DOHH2 (cell line): Measurements from ENCODE around the gene SESN1.

Experiments used
- H3F3A ChIP-seq: fragments of 200-600 bp; sonication (generic), shearing (Covaris generic); 2 replicates; pipeline ENCODE4 v1.6.0; 2016; ENCODE audit warnings: antibody characterized with exemption, mild to moderate bottlenecking; ENCODE audit not compliant: control insufficient read depth, insufficient read depth
- H3K27ac ChIP-seq: fragments of 200-600 bp; sonication (generic); 2 replicates; pipeline ENCODE4 v1.5.1; 2014; ENCODE audit warnings: low read depth, mild to moderate bottlenecking, low read length, moderate library complexity
- H3K27me3 ChIP-seq: fragments of 200-600 bp; sonication (generic); 2 replicates; pipeline ENCODE4 v1.6.1; 2014; ENCODE audit warnings: mild to moderate bottlenecking, low read length, mixed read lengths; ENCODE audit not compliant: control insufficient read depth
- H3K36me3 ChIP-seq: fragments of 200-600 bp; sonication (generic); 2 replicates; pipeline ENCODE4 v1.6.1; 2014; ENCODE audit warnings: mild to moderate bottlenecking, low read length, moderate library complexity, mixed read lengths; ENCODE audit not compliant: control insufficient read depth
- H3K4me1 ChIP-seq: fragments of 200-600 bp; sonication (generic); 2 replicates; pipeline ENCODE4 v1.6.1; 2014; ENCODE audit warnings: mild to moderate bottlenecking, low read length, mixed read lengths; ENCODE audit not compliant: control insufficient read depth
- H3K4me2 ChIP-seq: fragments of 200-600 bp; sonication (generic); 2 replicates; pipeline ENCODE4 v1.6.0; 2014; ENCODE audit warnings: mild to moderate bottlenecking, low read length, moderate library complexity
- H3K4me3 ChIP-seq: fragments of 200-600 bp; sonication (generic); 2 replicates; pipeline ENCODE4 v1.5.1; 2014; ENCODE audit warnings: mild to moderate bottlenecking, low read length, mixed read lengths
- H3K79me2 ChIP-seq: fragments of 200-600 bp; sonication (generic); 2 replicates; pipeline ENCODE4 v1.6.1; 2014; ENCODE audit warnings: mild to moderate bottlenecking, low read length, mixed read lengths; ENCODE audit not compliant: control insufficient read depth
- H3K9me2 ChIP-seq: fragments of 200-600 bp; sonication (generic); replicated peaks from 2 replicates; pipeline ENCODE4 v1.6.1; 2014; ENCODE audit warnings: mild to moderate bottlenecking, low read length, mixed read lengths; ENCODE audit not compliant: control insufficient read depth
- H3K9me3 ChIP-seq: fragments of 200-600 bp; sonication (generic); 2 replicates; pipeline ENCODE4 v1.6.1; 2014; ENCODE audit warnings: antibody characterized with exemption, low read length, mixed read lengths; ENCODE audit not compliant: control insufficient read depth, insufficient read depth
- H4K20me1 ChIP-seq: fragments of 200-600 bp; sonication (generic); 2 replicates; pipeline ENCODE4 v1.6.0; 2014; ENCODE audit warnings: low read depth, mild to moderate bottlenecking, antibody characterized with exemption, low read length, moderate library complexity; ENCODE audit not compliant: control insufficient read depth, insufficient read depth
- EZH2phosphoT487 ChIP-seq: fragments of 200-600 bp; sonication (generic); IDR thresholded peaks from 2 replicates; pipeline ENCODE4 v1.6.1; 2017; ENCODE audit warnings: borderline replicate concordance, mild to moderate bottlenecking, antibody characterized with exemption, low read length, moderate library complexity, mixed read lengths
- TF ChIP-seq, protein P1 (sequence below): fragments of 200-600 bp; sonication (generic); IDR thresholded peaks from one replicate; pipeline ENCODE4 v1.5.1; 2014; ENCODE audit warnings: antibody characterized with exemption, mild to moderate bottlenecking, low read depth, low read length; ENCODE audit not compliant: poor library complexity, severe bottlenecking

The SESN1 gene

DNA sequence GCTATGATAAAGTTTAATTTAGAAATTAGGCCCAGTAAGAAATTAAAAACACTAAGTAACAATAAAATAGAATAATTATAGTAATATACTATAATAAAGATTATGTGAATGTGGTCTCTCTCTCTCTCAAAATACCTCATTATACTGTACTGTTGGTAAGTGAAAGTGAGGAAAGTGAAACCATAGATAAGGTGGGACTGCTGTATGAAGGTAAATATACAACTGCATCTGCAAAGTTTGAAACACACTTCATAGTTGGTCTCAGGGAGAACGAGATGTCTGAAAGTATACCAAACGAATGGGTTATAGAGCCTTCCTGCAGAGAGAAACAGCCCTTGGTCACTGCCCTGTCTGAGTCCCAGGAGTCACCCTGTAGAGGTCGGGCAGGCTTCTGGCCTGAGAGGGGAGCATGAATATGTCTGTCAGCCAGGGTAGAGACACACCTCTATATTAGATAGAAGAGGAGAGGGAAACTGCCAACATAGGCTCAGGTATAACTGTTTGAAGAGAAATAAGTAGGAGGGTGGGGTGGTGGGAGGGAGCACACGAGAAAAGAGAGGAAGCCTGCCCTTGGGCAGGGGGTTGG is 31.8 kb downstream of the SESN1 start:
- no peak for TF ChIP-seq EZH2phosphoT487
- TF ChIP-seq, protein P1, sequence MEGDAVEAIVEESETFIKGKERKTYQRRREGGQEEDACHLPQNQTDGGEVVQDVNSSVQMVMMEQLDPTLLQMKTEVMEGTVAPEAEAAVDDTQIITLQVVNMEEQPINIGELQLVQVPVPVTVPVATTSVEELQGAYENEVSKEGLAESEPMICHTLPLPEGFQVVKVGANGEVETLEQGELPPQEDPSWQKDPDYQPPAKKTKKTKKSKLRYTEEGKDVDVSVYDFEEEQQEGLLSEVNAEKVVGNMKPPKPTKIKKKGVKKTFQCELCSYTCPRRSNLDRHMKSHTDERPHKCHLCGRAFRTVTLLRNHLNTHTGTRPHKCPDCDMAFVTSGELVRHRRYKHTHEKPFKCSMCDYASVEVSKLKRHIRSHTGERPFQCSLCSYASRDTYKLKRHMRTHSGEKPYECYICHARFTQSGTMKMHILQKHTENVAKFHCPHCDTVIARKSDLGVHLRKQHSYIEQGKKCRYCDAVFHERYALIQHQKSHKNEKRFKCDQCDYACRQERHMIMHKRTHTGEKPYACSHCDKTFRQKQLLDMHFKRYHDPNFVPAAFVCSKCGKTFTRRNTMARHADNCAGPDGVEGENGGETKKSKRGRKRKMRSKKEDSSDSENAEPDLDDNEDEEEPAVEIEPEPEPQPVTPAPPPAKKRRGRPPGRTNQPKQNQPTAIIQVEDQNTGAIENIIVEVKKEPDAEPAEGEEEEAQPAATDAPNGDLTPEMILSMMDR, result no peak
- no peaks in the 10 kb centered on the region for H4K20me1 ChIP-seq
- H3K36me3 ChIP-seq, result no peaks in the 10 kb centered on the region
- H3K27me3 ChIP-seq, result no peaks in the 10 kb centered on the region
- 0 out of 2 replicates have a peak, but pooled peaks cover 3% of the 10 kb centered on the region for H3K4me1 ChIP-seq
- H3K9me2 ChIP-seq, result no peaks in the 10 kb centered on the region
- no peaks in the 10 kb centered on the region for H3K9me3 ChIP-seq
- no peaks in the 10 kb centered on the region for H3F3A ChIP-seq
- H3K4me3 ChIP-seq, result no peak overlapping the region
- H3K79me2 ChIP-seq, result no peaks in the 10 kb centered on the region
- no peak overlapping the region for H3K27ac ChIP-seq
- H3K4me2 ChIP-seq, result no peak overlapping the region

DNA sequence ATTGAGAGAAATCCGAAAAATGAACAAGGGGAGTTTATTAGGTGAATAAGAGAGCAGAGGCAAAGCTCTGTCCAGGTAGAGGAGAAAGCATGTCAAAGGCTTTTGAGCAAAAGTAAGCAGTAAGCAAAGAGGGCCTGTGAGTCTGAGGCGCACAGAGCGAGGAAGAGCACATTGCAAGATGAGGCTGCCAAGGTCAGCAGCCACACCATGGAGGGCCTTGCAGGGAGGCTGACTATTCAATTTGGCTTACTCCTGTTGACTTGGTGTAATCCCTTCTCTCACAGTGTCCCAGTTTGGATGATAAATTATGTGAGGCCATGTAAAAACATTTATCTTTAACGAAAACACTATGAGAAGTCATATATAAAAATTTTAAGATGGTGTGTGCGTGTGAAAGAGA is 32.4 kb downstream of the SESN1 start:
- Histone ChIP-seq H3K9me3 (no peaks in the 10 kb centered on the region), H3K4me1 (0 out of 2 replicates have a peak, but pooled peaks cover 3% of the 10 kb centered on the region)

DNA sequence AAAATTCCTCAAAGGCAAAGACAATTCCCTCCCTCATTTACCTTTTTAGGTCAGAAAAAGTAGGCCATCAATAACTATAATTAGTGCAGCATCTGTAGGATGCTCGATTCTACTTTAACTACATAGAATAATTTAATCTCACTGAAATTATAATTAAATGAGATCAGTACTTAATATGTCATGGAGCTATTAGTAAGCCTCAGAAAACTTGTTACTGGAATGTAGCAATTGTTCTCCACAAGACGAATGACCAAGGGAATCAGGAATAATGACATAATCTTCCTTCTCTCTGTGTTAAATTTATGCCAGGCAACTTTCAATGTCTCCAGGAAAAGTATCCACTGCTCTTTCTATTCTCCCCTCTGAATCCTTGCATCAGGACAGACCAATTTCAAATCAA is 34.1 kb downstream of the SESN1 start:
- Histone ChIP-seq H3K36me3 (no peaks in the 10 kb centered on the region), H3K4me2 (no peak overlapping the region), H3K27me3 (no peaks in the 10 kb centered on the region), H3K9me3 (no peaks in the 10 kb centered on the region), H3K4me3 (no peak overlapping the region), H3K4me1 (0 out of 2 replicates have a peak, but pooled peaks cover 3% of the 10 kb centered on the region), H3K27ac (no peak overlapping the region), H3K9me2 (no peaks in the 10 kb centered on the region), H3K79me2 (no peaks in the 10 kb centered on the region), H3F3A (no peaks in the 10 kb centered on the region), H4K20me1 (no peaks in the 10 kb centered on the region)
- no peak for TF ChIP-seq EZH2phosphoT487
- TF ChIP-seq, protein P1, result no peak

More for the DNA sequence above, 32.4 kb downstream of the SESN1 start:
- Histone ChIP-seq H3K27me3 (no peaks in the 10 kb centered on the region), H3K4me2 (no peak overlapping the region), H3F3A (no peaks in the 10 kb centered on the region), H3K36me3 (no peaks in the 10 kb centered on the region), H3K4me3 (no peak overlapping the region), H4K20me1 (no peaks in the 10 kb centered on the region), H3K79me2 (no peaks in the 10 kb centered on the region), H3K9me2 (no peaks in the 10 kb centered on the region), H3K27ac (no peak overlapping the region)
- no peak for TF ChIP-seq EZH2phosphoT487
- TF ChIP-seq, protein P1, result no peak
